ENCODE measurements around the gene KCNQ5.

The KCNQ5 gene

GRCh38 chr6:72769459-72770125 lies 147.7 kb downstream of the KCNQ5 start:
- peaks cover 5% of the 10 kb centered on the region for H3K4me1 Mint-ChIP-seq (ENCODE audit: low read depth)
- H3K36me3 Mint-ChIP-seq (ENCODE audit: low read depth) = peaks cover 3% of the 10 kb centered on the region
- no peaks in the 10 kb centered on the region for H3K27me3 Mint-ChIP-seq
- no peak overlapping the region for H3K4me3 Mint-ChIP-seq
- H3K9me3 Mint-ChIP-seq = no peaks in the 10 kb centered on the region
- H3K27ac Mint-ChIP-seq = no peak overlapping the region

GRCh38 chr6:72770959-72771358 lies 149.1 kb downstream of the KCNQ5 start:
- no peak overlapping the region for H3K4me3 Mint-ChIP-seq
- no peak overlapping the region for H3K27ac Mint-ChIP-seq
- H3K27me3 Mint-ChIP-seq = no peaks in the 10 kb centered on the region
- H3K36me3 Mint-ChIP-seq (ENCODE audit: low read depth) = no peaks in the 10 kb centered on the region
- H3K9me3 Mint-ChIP-seq = no peaks in the 10 kb centered on the region
- peaks cover 5% of the 10 kb centered on the region for H3K4me1 Mint-ChIP-seq (ENCODE audit: low read depth)

- no peaks in the 10 kb centered on the region for H3K9me3 Mint-ChIP-seq
- no peaks in the 10 kb centered on the region for H3K27me3 Mint-ChIP-seq
- no peak overlapping the region for H3K27ac Mint-ChIP-seq
- H3K36me3 Mint-ChIP-seq (ENCODE audit: low read depth) = peaks cover 10% of the 10 kb centered on the region
- H3K4me1 Mint-ChIP-seq (ENCODE audit: low read depth) = no peaks in the 10 kb centered on the region
- no peak overlapping the region for H3K4me3 Mint-ChIP-seq
Observed at GRCh38 chr6:72776456-72776855, 154.6 kb downstream of the KCNQ5 start.

- Mint-ChIP-seq H3K4me3 (no peak overlapping the region), H3K27me3 (no peaks in the 10 kb centered on the region), H3K27ac (no peak overlapping the region), H3K9me3 (no peaks in the 10 kb centered on the region), H3K36me3 (ENCODE audit: low read depth) (peaks cover 24% of the 10 kb centered on the region), H3K4me1 (ENCODE audit: low read depth) (no peaks in the 10 kb centered on the region)
Observed at GRCh38 chr6:72781624-72782023, 159.8 kb downstream of the KCNQ5 start.

GRCh38 chr6:72783035-72783434 lies 161.2 kb downstream of the KCNQ5 start:
- no peak overlapping the region for H3K4me3 Mint-ChIP-seq
- H3K4me1 Mint-ChIP-seq (ENCODE audit: low read depth) = peaks cover 5% of the 10 kb centered on the region
- no peak overlapping the region for H3K27ac Mint-ChIP-seq
- H3K27me3 Mint-ChIP-seq = no peaks in the 10 kb centered on the region
- peaks cover 19% of the 10 kb centered on the region for H3K36me3 Mint-ChIP-seq (ENCODE audit: low read depth)
- no peaks in the 10 kb centered on the region for H3K9me3 Mint-ChIP-seq

GRCh38 chr6:72783666-72784065 lies 161.8 kb downstream of the KCNQ5 start:
- Mint-ChIP-seq H3K4me1 (ENCODE audit: low read depth) (peaks cover 6% of the 10 kb centered on the region), H3K27me3 (no peaks in the 10 kb centered on the region), H3K9me3 (no peaks in the 10 kb centered on the region), H3K4me3 (no peak overlapping the region), H3K27ac (no peak overlapping the region), H3K36me3 (ENCODE audit: low read depth) (peaks cover 19% of the 10 kb centered on the region)

GRCh38 chr6:72784071-72784470 lies 162.2 kb downstream of the KCNQ5 start:
- Mint-ChIP-seq H3K36me3 (ENCODE audit: low read depth) (peaks cover 18% of the 10 kb centered on the region), H3K4me1 (ENCODE audit: low read depth) (peaks cover 6% of the 10 kb centered on the region), H3K9me3 (no peaks in the 10 kb centered on the region), H3K27ac (no peak overlapping the region), H3K4me3 (no peak overlapping the region), H3K27me3 (no peaks in the 10 kb centered on the region)

- H3K27me3 Mint-ChIP-seq = no peaks in the 10 kb centered on the region
- no peaks in the 10 kb centered on the region for H3K9me3 Mint-ChIP-seq
- H3K4me3 Mint-ChIP-seq = no peak overlapping the region
- peaks cover 14% of the 10 kb centered on the region for H3K36me3 Mint-ChIP-seq (ENCODE audit: low read depth)
- no peak overlapping the region for H3K27ac Mint-ChIP-seq
- peaks cover 6% of the 10 kb centered on the region for H3K4me1 Mint-ChIP-seq (ENCODE audit: low read depth)
Observed at GRCh38 chr6:72784581-72784980, 162.7 kb downstream of the KCNQ5 start.

- Mint-ChIP-seq H3K27me3 (no peaks in the 10 kb centered on the region), H3K36me3 (ENCODE audit: low read depth) (peaks cover 28% of the 10 kb centered on the region), H3K4me1 (ENCODE audit: low read depth) (peaks cover 6% of the 10 kb centered on the region), H3K27ac (no peak overlapping the region), H3K9me3 (peaks cover 4% of the 10 kb centered on the region), H3K4me3 (no peak overlapping the region)
Observed at GRCh38 chr6:72787391-72788031, 165.6 kb downstream of the KCNQ5 start.

GRCh38 chr6:72788188-72788587 lies 166.3 kb downstream of the KCNQ5 start:
- Mint-ChIP-seq H3K27ac (no peak overlapping the region), H3K36me3 (ENCODE audit: low read depth) (peaks cover 28% of the 10 kb centered on the region), H3K9me3 (peaks cover 4% of the 10 kb centered on the region), H3K4me3 (no peak overlapping the region), H3K4me1 (ENCODE audit: low read depth) (peaks cover 6% of the 10 kb centered on the region), H3K27me3 (no peaks in the 10 kb centered on the region)

- H3K4me3 Mint-ChIP-seq = no peak overlapping the region
- no peak overlapping the region for H3K27ac Mint-ChIP-seq
- peaks cover 4% of the 10 kb centered on the region for H3K9me3 Mint-ChIP-seq
- no peaks in the 10 kb centered on the region for H3K27me3 Mint-ChIP-seq
- H3K4me1 Mint-ChIP-seq (ENCODE audit: low read depth) = peaks cover 6% of the 10 kb centered on the region
- H3K36me3 Mint-ChIP-seq (ENCODE audit: low read depth) = peaks cover 22% of the 10 kb centered on the region
Observed at GRCh38 chr6:72789145-72789544, 167.3 kb downstream of the KCNQ5 start.

GRCh38 chr6:72792692-72793091 lies 170.8 kb downstream of the KCNQ5 start:
- Mint-ChIP-seq H3K27ac (no peak overlapping the region), H3K36me3 (ENCODE audit: low read depth) (peaks cover 13% of the 10 kb centered on the region), H3K9me3 (peaks cover 4% of the 10 kb centered on the region)

GRCh38 chr6:72793641-72794395 lies 172.0 kb downstream of the KCNQ5 start:
- no peaks in the 10 kb centered on the region for H3K27me3 Mint-ChIP-seq
- H3K4me3 Mint-ChIP-seq = no peak overlapping the region
- peaks cover 4% of the 10 kb centered on the region for H3K9me3 Mint-ChIP-seq
- H3K4me1 Mint-ChIP-seq (ENCODE audit: low read depth) = peaks cover 7% of the 10 kb centered on the region
- peaks cover 13% of the 10 kb centered on the region for H3K36me3 Mint-ChIP-seq (ENCODE audit: low read depth)
- no peak overlapping the region for H3K27ac Mint-ChIP-seq

More at GRCh38 chr6:72792692-72793091, 170.8 kb downstream of the KCNQ5 start:
- Mint-ChIP-seq H3K4me1 (ENCODE audit: low read depth) (peaks cover 5% of the 10 kb centered on the region), H3K27me3 (no peaks in the 10 kb centered on the region), H3K4me3 (no peak overlapping the region)

- Mint-ChIP-seq H3K27ac (no peak overlapping the region), H3K9me3 (peaks cover 4% of the 10 kb centered on the region), H3K27me3 (no peaks in the 10 kb centered on the region), H3K4me1 (ENCODE audit: low read depth) (peaks cover 7% of the 10 kb centered on the region), H3K4me3 (no peak overlapping the region), H3K36me3 (ENCODE audit: low read depth) (peaks cover 8% of the 10 kb centered on the region)
Observed at GRCh38 chr6:72798196-72798595, 176.3 kb downstream of the KCNQ5 start.

GRCh38 chr6:72809746-72810379 lies 188.0 kb downstream of the KCNQ5 start:
- Mint-ChIP-seq H3K27me3 (no peaks in the 10 kb centered on the region), H3K4me3 (no peak overlapping the region), H3K27ac (no peak overlapping the region), H3K4me1 (ENCODE audit: low read depth) (peaks cover 10% of the 10 kb centered on the region), H3K36me3 (ENCODE audit: low read depth) (peaks cover 5% of the 10 kb centered on the region), H3K9me3 (no peaks in the 10 kb centered on the region)
